HepG2 (cell line): ENCODE data around the gene UCMA. TPM values are rescaled to one million over a fixed set of nuclear protein-coding genes. Genes with fewer than 3 reads are reported as not detected.
"Not testable (repeated sequence)": the region's sequence is repeated elsewhere in the genome, so short reads cannot be mapped to it uniquely, and the experiment has no call there.

Source experiments
- ATAC-seq: fragments of 200-7000 bp; cut with Tn5 transposase; 3 replicates; pipeline ENCODE4 v1.9.1; 2020; ENCODE audit warnings: mild to moderate bottlenecking, moderate library complexity
- BruUV-seq: library from RNA; stranded (reverse); fragments of 400-500 nt; replicated peaks from 2 replicates; lab custom pipeline; 2021; lab: Mats Ljungman, UMichigan
- CTCF ChIA-PET: fragments of 300-600 bp; formaldehyde crosslinking; extraction: SDS; loops from one replicate; lab custom pipeline; 2021; ENCODE audit warnings: low total read pairs, inconsistent platforms, low intra/inter-chr PET ratio; lab: Yijun Ruan, JAX
- POLR2A ChIA-PET: fragments of 350-600 bp; sonication (Branson Sonifier 250); formaldehyde crosslinking; loops from one replicate; lab custom pipeline; 2020; ENCODE audit warnings: antibody characterized with exemption, inconsistent platforms; lab: Yijun Ruan, JAX
- DNase-seq: peaks from one replicate; pipeline ENCODE4 v3.0.0-alpha.2; 2015; ENCODE audit warnings: low spot score
- FAIRE-seq: peaks from 3 replicates; lab custom pipeline; 2011; peaks lifted over from hg19 to GRCh38; lab: Jason Lieb, UNC
- H2AFZ ChIP-seq: one replicate; pipeline ENCODE4 v1.6.1; 2011; ENCODE audit warnings: low read length, inconsistent platforms
- H3K27ac ChIP-seq: fragments of 300-600 bp; 3 replicates; pipeline ENCODE4 v1.8.0; 2011; ENCODE audit warnings: mixed run types, mild to moderate bottlenecking, mixed read lengths, low read length, inconsistent platforms; ENCODE audit not compliant: insufficient read depth; ENCODE audit errors: extremely low read length
- H3K27me3 ChIP-seq, 2 experiments: fragments of 200-600 bp in 1 of 2; 2 replicates in 1 of 2; 3 replicates in 1 of 2; pipeline versions ENCODE4 v1.6.0 to v1.8.0; 2011; ENCODE audit warnings: low read length in 2 of 2, mild to moderate bottlenecking in 2 of 2, moderate library complexity in 2 of 2, inconsistent platforms in 1 of 2; ENCODE audit not compliant: insufficient read depth in 2 of 2, control insufficient read depth in 1 of 2
- H3K36me3 ChIP-seq, 2 experiments: fragments of 200-600 bp in 1 of 2; replicated peaks in 1 of 2; 2 replicates in 1 of 2; 3 replicates in 1 of 2; pipeline versions ENCODE4 v1.5.1 to v1.8.0; 2011; ENCODE audit warnings: low read length in 2 of 2, inconsistent platforms in 1 of 2; ENCODE audit not compliant: insufficient read depth in 2 of 2, control insufficient read depth in 1 of 2
- H3K4me1 ChIP-seq: 2 replicates; pipeline ENCODE4 v1.5.1; 2012; ENCODE audit warnings: low read length, inconsistent platforms; ENCODE audit not compliant: insufficient read depth
- H3K4me2 ChIP-seq: 2 replicates; pipeline ENCODE4 v1.6.0; 2011; ENCODE audit warnings: low read depth, low read length, inconsistent platforms
- H3K4me3 ChIP-seq, 3 experiments: fragments of 200-600 bp in 1 of 3; sonication (generic), shearing (Covaris generic) in 1 of 3; replicated peaks in 1 of 3; 2 replicates each; pipeline ENCODE4 v1.5.1; 2011 to 2016; ENCODE audit warnings: low read length in 3 of 3, inconsistent platforms in 2 of 3, low read depth in 2 of 3, mild to moderate bottlenecking in 2 of 3, control low read depth in 1 of 3, mixed read lengths in 1 of 3; ENCODE audit not compliant: insufficient read depth in 1 of 3
- H3K79me2 ChIP-seq: one replicate; pipeline ENCODE4 v1.6.1; 2011; ENCODE audit warnings: low read length, inconsistent platforms; ENCODE audit not compliant: insufficient read depth
- H3K9ac ChIP-seq: 2 replicates; pipeline ENCODE4 v1.6.0; 2011; ENCODE audit warnings: mild to moderate bottlenecking, low read depth, low read length, inconsistent platforms; ENCODE audit not compliant: insufficient read depth
- H3K9me3 ChIP-seq: 2 replicates; pipeline ENCODE4 v1.5.1; 2012; ENCODE audit warnings: mild to moderate bottlenecking, low read length
- H4K20me1 ChIP-seq: 2 replicates; pipeline ENCODE4 v1.6.0; 2011; ENCODE audit warnings: inconsistent platforms, mild to moderate bottlenecking, low read length, moderate library complexity; ENCODE audit not compliant: insufficient read depth
- AGO2 ChIP-seq: fragments of 200-400 bp; formaldehyde crosslinking; optimal IDR thresholded peaks from 2 replicates; pipeline ENCODE3; 2017; ENCODE audit warnings: mild to moderate bottlenecking, low read depth, low read length, moderate library complexity
- ARNT2 ChIP-seq: sonication (generic); formaldehyde crosslinking; IDR thresholded peaks from 2 replicates; pipeline ENCODE4 v1.8.0; 2022; ENCODE audit warnings: mild to moderate bottlenecking, low read depth, missing genetic modification reagents, moderate library complexity
- CHD4 ChIP-seq: fragments of 200-600 bp; sonication (generic); IDR thresholded peaks from 2 replicates; pipeline ENCODE4 v1.7.0; 2017; ENCODE audit warnings: mild to moderate bottlenecking, low read length, borderline replicate concordance
- FOXK2 ChIP-seq: fragments of 450-650 bp; IDR thresholded peaks from 2 replicates; pipeline ENCODE4 v1.6.1; 2016
- GTF3A ChIP-seq: sonication (generic); formaldehyde crosslinking; conservative IDR thresholded peaks from 2 replicates; pipeline ENCODE4 v1.4.0; 2020; ENCODE audit warnings: mild to moderate bottlenecking, missing genetic modification reagents
- JUND ChIP-seq: sonication (generic); formaldehyde crosslinking; IDR thresholded peaks from 2 replicates; pipeline ENCODE4 v1.8.0; 2022; ENCODE audit warnings: mild to moderate bottlenecking, missing genetic modification reagents
- MATR3 ChIP-seq: sonication (generic); formaldehyde crosslinking; IDR thresholded peaks from 2 replicates; pipeline ENCODE4 v1.4.0; 2020; ENCODE audit warnings: missing genetic modification reagents
- ZMYM2 ChIP-seq: sonication (generic); formaldehyde crosslinking; IDR thresholded peaks from 2 replicates; pipeline ENCODE4 v1.8.0; 2022; ENCODE audit warnings: mild to moderate bottlenecking, missing genetic modification reagents
- ZNF274 ChIP-seq: sonication (generic); formaldehyde crosslinking; IDR thresholded peaks from 2 replicates; pipeline ENCODE4 v1.5.1; 2020; ENCODE audit warnings: mild to moderate bottlenecking, missing genetic modification reagents
- ZNF33A ChIP-seq: sonication (generic); formaldehyde crosslinking; IDR thresholded peaks from 2 replicates; pipeline ENCODE4 v1.5.1; 2020; ENCODE audit warnings: missing genetic modification reagents, mild to moderate bottlenecking, moderate library complexity, borderline replicate concordance
- ZNF460 ChIP-seq: sonication (generic); formaldehyde crosslinking; IDR thresholded peaks from 2 replicates; pipeline ENCODE4 v1.5.1; 2020; ENCODE audit warnings: missing genetic modification reagents, mild to moderate bottlenecking, borderline replicate concordance
- ZNF549 ChIP-seq: sonication (generic); formaldehyde crosslinking; IDR thresholded peaks from 2 replicates; pipeline ENCODE4 v1.5.0; 2020; ENCODE audit warnings: missing genetic modification reagents
- ZNF598 ChIP-seq: sonication (generic); formaldehyde crosslinking; IDR thresholded peaks from 2 replicates; pipeline ENCODE4 v1.5.1; 2020; ENCODE audit warnings: mild to moderate bottlenecking, missing genetic modification reagents, borderline replicate concordance
- WGBS: methylation state at CpG from one replicate; pipeline ENCODE4 v1.1.6; 2017; ENCODE audit warnings: low lambda C conversion rate; 5-methylcytosine and 5-hydroxymethylcytosine counted together
- in situ Hi-C: cut with HindIII; loops from 2 replicates; pipeline ENCODE4 v1.10.0; 2017; ENCODE audit warnings: low pct_unique_long_range_greater_than_20kb; ENCODE audit not compliant: extremely low pct_ligation_motif_present
- intact Hi-C: fragments of 100-400 bp; cut with micrococcal nuclease; formaldehyde crosslinking; loops from one replicate; pipeline ENCODE4 v1.10.0; 2022; ENCODE audit not compliant: unreplicated experiment
- polyA plus RNA-seq, 8 experiments: library from polyadenylated mRNA; depleted of rRNA in 3 of 8; stranded (reverse) in 7 of 8; unstranded in 1 of 8; fragments of >200 nt; fragmentation: Illumina TruSeq in 4 of 8; extraction: Trizol in 4 of 8; gene quantifications; 2 replicates each; pipeline versions ENCODE4 v1.2.1 to v1.2.3, GENCODE V29; 2011 to 2016; ENCODE audit warnings: low read depth in 4 of 8, missing spikeins in 1 of 8, mixed read lengths in 1 of 8; ENCODE audit not compliant: insufficient read depth in 1 of 8
- total RNA-seq, 5 experiments: library from RNA; depleted of rRNA; stranded (reverse); fragments of >200 nt; fragmentation: Illumina TruSeq; extraction: Trizol; gene quantifications; 2 replicates each; pipeline ENCODE4 v1.2.3, GENCODE V29; 2016; ENCODE audit warnings: low read depth in 1 of 5
- TF ChIP-seq, protein P1 (sequence below): sonication (generic); formaldehyde crosslinking; IDR thresholded peaks from 2 replicates; pipeline ENCODE4 v1.9.0; 2022; ENCODE audit warnings: missing genetic modification reagents, mild to moderate bottlenecking, borderline replicate concordance
- TF ChIP-seq, protein P2 (sequence below): IDR thresholded peaks from 2 replicates; pipeline ENCODE4 v1.6.1; 2016; ENCODE audit warnings: missing compliant biosample characterization, missing genetic modification reagents, borderline replicate concordance

Gene UCMA
- total and polyA plus RNA-seq, 2 of the 13 experiments (the other 11 are each of a cell fraction or from before 2014, with no cell fraction given) = not detected

DNA sequence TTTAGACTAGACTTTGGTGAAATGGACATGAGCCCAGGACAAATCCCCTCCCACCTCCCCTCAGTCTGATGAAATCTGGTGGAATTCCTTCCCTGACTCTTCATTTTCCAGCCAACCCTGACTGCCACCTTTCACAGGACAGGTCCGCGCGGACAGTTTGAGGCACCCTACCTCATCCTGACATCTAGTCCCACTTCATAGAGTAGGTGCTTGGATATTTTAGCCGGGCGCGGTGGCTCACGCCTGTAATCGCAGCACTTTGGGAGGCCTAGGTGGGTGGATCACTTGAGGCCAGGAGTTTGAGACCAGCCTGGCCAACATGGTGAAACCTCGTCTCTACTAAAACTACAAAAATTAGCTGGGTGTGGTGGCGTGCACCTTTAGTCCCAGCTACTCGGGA, 42.0 kb upstream of the UCMA start:
- H3K9ac ChIP-seq, ATAC-seq, H3K4me3 ChIP-seq, FAIRE-seq, H3K9me3 ChIP-seq, CTCF ChIA-PET: not testable (repeated sequence)
- peak; percentile 38; the same call in 1 of the 2 replicates for TF ChIP-seq ZNF460 (CRISPR knock-in tag)
- TF ChIP-seq, all 625 proteins: peak for 1; not testable (repeated sequence) for 624
- intact Hi-C loops = loop anchor here (10.0 kb wide), 2 partner anchors 51 to 171 kb away; partner anchors contain the start of gene OPTN
- H3K79me2 ChIP-seq, BruUV-seq, H3K4me2 ChIP-seq, H3K27me3 ChIP-seq, H3K27ac ChIP-seq, in situ Hi-C loops, H4K20me1 ChIP-seq, DNase-seq, H3K36me3 ChIP-seq, H2AFZ ChIP-seq: not testable (repeated sequence)
- H3K4me1 ChIP-seq = peaks cover 29% of the 10 kb centered on the region
- 96% methylated on average over 11 of the region's 11 CpGs for WGBS
- POLR2A ChIA-PET = interaction anchor here (1.1 to 3.2 kb wide), 2 partner anchors 24 to 26 kb away, joined by 4 to 11 read pairs; partner anchors contain the start of gene PHYH

DNA sequence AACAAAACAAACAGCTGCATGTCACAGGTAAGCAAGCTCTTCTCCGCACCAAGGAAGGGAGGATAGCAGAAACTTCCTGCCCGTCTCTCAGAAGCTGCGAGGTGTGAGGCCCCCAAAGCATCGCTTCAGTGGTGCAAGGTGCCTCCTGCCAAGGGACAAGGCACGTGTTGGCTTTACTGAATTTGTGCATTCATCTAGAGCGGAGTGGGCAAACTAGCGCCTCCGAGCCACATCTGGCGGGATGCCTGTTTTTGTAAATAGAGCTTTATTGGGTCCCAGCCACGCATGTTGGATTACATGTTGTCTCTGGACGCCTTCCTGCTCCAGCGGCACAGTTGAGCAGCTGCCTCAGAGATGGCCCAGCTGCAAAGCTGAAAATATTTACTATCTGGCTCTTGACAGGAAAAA, 38.0 kb upstream of the UCMA start:
- no peaks in the 10 kb centered on the region for H3K9me3 ChIP-seq
- no peaks in the 10 kb centered on the region for H3K27me3 ChIP-seq
- FAIRE-seq = no peak
- BruUV-seq = no TSS peak
- intact Hi-C loops (loop anchor here (10.0 kb wide), 2 partner anchors 47 to 167 kb away; partner anchors contain the start of gene OPTN), in situ Hi-C loops (no loop called here)
- peak overlapping the region; percentile 88 for H2AFZ ChIP-seq
- 3% methylated on average over 10 of the region's 12 CpGs for WGBS
- H3K4me2 ChIP-seq = peak overlapping the region; percentile 92
- H4K20me1 ChIP-seq = no peaks in the 10 kb centered on the region
- ATAC-seq = peak; percentile 60
- peak; percentile 21 for DNase-seq
- peak overlapping the region; percentile 57 for H3K9ac ChIP-seq
- no peaks in the 10 kb centered on the region for H3K36me3 ChIP-seq
- POLR2A ChIA-PET = interaction anchor here (0.6 to 6.0 kb wide), 8 partner anchors 8 to 78 kb away, joined by 3 to 109 read pairs (median 4); partner anchors contain the start of gene PHYH
- H3K79me2 ChIP-seq = no peaks in the 10 kb centered on the region
- peaks cover 25% of the 10 kb centered on the region for H3K4me1 ChIP-seq
- peak overlapping the region; percentile 64 for H3K27ac ChIP-seq
- CTCF ChIA-PET = interaction anchor here (0.7 to 2.7 kb wide), 4 partner anchors 28 to 133 kb away, joined by 3 to 37 read pairs (median 7); partner anchors contain the start of gene PHYH
- H3K4me3 ChIP-seq = peak overlapping the region; percentile 59 to 71 (median 66)
- TF ChIP-seq JUND (CRISPR knock-in tag) (no peak), ZNF460 (CRISPR knock-in tag) (no peak), FOXK2 (no peak), ARNT2 (0 out of 2 replicates have a peak, but pooled peaks have one; percentile 20), GTF3A (CRISPR knock-in tag) (no peak), ZNF274 (CRISPR knock-in tag) (0 out of 2 replicates have a peak, but pooled peaks have one; percentile 16), CHD4 (no peak), MATR3 (CRISPR knock-in tag) (no peak), ZMYM2 (no peak), AGO2 (no peak), ZNF598 (peak; percentile 81; the same call in 1 of the 2 replicates), ZNF33A (no peak), ZNF549 (CRISPR knock-in tag) (no peak)
- TF ChIP-seq, protein P1, sequence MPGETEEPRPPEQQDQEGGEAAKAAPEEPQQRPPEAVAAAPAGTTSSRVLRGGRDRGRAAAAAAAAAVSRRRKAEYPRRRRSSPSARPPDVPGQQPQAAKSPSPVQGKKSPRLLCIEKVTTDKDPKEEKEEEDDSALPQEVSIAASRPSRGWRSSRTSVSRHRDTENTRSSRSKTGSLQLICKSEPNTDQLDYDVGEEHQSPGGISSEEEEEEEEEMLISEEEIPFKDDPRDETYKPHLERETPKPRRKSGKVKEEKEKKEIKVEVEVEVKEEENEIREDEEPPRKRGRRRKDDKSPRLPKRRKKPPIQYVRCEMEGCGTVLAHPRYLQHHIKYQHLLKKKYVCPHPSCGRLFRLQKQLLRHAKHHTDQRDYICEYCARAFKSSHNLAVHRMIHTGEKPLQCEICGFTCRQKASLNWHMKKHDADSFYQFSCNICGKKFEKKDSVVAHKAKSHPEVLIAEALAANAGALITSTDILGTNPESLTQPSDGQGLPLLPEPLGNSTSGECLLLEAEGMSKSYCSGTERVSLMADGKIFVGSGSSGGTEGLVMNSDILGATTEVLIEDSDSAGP (CRISPR knock-in tag) = peak; percentile 16; the same call in 1 of the 2 replicates
- TF ChIP-seq, protein P2, sequence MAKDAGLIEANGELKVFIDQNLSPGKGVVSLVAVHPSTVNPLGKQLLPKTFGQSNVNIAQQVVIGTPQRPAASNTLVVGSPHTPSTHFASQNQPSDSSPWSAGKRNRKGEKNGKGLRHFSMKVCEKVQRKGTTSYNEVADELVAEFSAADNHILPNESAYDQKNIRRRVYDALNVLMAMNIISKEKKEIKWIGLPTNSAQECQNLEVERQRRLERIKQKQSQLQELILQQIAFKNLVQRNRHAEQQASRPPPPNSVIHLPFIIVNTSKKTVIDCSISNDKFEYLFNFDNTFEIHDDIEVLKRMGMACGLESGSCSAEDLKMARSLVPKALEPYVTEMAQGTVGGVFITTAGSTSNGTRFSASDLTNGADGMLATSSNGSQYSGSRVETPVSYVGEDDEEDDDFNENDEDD (CRISPR knock-in tag) = peak; percentile 63; the same call in 1 of the 2 replicates
